Measurements from ENCODE around the gene DCDC2B.

Gene DCDC2B

DNA sequence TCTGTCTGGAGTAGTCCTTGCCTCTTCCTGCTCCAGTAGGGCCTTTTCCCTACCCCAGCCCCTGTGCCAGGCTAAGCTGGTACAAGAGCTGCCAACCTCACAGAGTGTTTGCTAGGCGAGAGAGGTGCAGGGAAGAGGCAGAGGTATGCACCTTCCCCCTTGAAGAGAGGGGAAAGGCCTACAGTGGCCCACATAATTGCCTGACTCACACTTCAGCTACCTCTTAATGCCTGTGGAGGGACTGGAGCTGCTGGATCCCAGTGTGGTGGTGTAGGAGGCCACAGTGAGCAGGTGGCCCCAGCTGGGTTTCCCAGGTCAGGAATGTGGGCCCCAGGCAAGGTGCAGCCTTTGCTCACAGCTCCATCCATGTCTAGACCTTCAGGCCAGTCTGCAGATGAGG lies 11.8 kb upstream of the DCDC2B start:
- DNase-seq = no peak

DNA sequence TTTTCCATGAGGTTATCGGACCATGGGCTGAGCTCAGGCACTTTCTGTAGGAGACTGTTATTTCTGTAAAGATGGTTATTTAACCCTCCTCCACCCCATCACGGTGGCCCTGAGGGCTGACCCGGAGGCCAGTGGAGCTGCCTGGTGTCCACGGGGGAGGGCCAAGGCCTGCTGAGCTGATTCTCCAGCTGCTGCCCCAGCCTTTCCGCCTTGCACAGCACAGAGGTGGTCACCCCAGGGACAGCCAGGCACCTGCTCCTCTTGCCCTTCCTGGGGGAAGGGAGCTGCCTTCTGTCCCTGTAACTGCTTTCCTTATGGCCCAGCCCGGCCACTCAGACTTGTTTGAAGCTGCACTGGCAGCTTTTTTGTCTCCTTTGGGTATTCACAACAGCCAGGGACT lies 11.1 kb upstream of the DCDC2B start:
- DNase-seq = no peak

DNA sequence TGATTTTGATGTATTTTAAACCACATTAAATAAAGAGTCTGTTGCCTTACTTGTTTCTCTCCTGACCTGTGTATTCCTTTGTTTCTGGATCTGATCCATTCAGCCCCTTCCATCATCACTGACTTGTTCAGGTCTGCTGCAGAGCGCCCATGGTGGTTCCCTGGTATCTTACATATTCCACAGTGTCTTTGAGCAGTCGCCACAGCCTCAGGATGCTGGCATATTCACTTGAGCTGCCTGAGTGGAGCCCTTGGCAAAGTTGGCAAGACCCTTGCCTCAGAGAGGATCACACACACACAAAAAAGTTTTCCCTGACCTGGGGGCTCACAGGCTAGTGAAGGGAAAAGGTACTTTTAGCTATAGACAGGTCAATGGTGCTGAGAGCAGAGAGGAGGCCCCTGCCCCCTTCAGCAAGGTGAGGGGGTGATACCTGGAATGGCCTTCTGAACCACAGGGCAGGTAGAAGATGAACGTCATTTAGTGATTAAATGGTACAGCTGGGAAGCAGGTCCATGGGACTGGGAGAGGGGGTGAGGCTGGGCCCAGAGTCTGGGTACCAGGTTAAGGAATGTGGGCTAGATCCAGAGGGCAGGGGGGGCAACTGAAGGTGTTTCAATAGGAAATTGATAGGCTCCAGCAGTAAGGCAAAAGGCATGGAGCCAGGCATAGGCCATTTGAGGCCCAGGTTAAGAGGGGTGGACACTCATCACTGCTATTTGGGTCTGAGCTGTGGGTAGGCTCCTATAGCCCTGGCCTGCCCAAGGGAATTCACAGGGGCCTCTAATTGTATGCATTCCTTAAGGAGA lies 10.4 kb upstream of the DCDC2B start:
- no peak for DNase-seq

DNA sequence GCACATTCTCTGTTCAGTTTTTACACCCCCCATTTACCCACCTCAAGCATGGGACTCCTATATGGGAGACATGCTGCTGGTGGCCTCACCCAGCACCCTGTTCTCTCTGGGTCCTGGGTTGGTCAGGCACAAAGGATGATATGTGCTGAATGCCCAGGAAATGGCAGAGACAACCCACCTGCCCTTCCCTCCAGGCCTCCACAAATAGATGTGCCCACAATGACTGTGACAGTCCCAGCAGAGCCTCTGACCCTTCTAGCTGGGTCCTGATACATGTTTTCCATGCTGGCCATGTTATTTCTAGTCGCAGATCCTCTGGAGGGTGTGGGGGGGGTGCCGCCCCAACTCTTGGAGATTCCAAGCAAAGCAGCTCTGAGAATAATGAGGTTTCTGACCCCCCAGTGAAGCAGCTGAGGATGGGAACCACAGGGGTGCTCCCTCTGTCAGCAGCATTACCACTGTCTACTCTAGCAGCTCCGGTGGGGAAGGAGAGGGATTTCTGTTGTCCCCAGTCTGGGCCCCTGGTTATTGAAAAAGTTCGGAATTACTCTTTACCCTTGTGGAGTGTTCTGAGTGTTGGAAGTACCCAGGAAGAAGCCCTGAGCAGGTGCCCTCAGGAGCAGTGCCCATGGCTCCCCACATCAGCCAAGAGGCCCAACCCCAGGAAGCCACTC lies 9.7 kb upstream of the DCDC2B start:
- DNase-seq = no peak

DNA sequence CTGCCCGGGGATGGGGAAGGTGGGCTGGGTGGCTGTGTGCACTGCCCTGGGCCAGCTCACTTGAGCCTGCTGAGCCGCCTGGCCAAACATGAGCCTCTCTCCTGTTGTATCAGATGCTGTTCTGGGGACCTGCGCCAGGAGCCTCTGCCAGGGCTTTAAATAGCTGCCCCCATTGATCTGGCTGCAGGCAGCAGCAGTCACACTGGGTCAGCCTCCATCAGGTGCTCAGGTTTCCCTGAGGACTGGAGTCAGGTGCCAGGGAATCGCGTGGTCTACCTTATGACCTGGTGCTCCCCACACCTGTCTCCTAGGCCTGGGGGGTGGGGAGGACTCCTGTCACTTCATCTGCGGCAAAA lies 9.2 kb upstream of the DCDC2B start:
- DNase-seq = no peak

DNA sequence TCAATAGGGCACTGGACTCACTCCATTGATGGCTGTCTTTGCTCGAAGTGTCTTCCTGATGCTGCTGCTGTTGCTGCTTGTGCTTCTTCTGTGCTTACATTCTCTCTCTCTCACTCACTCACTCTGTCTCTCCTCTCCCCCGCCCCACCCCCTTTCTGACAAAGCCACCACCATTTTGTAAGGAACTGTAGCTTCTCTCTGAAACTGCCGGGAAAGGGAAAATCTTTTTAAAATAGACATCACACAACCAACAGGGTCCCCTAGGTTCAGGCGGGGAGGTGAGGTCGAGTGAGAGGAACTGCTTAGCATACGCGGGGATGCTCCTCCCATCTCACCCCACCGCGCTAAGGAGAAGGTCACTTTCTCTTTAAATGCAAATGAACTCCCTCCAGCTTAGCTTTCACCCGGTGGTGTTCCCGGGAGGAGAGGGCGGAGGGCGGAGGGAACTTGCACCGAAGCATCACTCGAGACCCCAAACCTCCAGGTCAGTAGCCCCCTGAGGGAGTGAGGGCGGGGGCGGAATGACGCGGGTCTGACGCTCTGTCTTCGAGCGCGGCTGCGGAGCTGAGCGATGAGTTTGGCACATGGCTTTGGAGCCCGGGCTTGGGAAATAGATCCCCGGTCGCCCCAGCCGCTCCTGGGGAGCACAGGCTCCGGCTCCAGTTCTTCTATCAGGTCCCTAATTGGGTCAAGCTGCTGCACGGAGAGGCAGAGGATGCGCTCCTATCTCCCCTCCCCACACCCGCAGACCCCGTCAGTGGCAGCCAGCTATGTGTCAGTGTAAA lies 8.5 kb upstream of the DCDC2B start, which contains the start of gene CCDC28B:
CCDC28B (plus strand) TSS at position 370 of the 785 bp plus-strand sequence. CDS start 1,341 bp downstream, outside the sequence.
- peak in 1 of 2 donors; percentile 27 for DNase-seq

DNA sequence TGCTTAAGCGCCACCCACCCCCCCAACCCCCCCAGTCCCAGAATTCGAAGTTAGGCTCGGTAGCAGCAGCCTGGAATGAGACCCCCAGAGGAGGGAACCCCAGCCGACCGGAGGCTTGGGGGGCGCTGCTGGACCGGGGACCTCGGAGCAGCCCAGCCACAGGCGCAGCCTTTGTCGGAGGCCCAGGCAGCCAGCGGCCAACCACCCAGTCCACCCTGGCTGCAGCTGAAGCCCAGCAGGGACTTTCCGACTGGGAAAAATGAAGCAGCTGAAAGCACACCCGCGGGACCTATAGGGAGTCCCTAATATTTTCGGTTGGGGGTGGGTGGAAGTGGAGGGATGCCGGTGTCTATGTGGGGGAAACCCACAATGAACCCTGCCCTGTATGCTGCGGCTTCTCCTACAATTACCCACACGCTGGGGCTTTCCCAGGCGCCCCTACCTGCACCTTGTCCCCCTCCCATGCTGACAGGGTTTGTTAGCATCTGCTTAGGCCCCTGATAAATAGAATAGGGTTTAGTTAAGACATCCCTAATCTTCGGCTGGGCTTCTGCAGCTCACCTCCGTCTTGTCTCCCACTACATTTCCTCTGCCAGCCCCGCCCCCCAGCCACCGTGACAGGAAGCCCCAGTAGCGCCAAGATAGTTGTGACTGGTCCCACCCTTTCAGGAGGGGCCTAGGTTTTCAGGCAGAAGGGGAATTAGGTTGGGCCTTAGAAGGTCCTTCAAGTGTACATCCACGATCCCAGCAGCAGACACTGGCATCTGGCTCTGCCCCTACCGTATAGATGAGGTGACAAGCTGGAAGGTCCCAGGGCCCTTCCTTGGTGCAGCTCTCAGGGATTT lies 7.7 kb upstream of the DCDC2B start:
- DNase-seq = peak; percentile 51 to 83

DNA sequence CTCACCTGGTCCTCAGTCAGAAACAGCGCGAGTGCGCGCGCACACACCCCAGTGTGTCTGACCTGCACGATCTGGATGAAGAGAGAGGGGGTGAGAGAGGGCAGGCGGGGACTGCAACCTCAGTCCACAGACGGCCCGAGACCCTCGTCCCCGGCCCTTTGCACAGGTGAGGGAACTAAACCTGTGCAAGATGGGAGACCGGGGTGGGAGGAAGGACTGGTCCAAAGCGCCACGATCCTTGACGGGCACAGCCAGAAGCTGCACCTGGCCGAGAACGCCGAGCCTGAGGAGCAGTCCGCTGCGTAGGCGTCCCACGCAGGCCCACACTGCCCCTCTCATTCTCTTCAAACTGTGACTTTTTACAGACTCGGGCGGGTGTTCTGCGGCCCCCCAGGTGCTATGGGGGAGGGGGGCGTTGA lies 3.9 kb upstream of the DCDC2B start:
- no peak for DNase-seq

DNA sequence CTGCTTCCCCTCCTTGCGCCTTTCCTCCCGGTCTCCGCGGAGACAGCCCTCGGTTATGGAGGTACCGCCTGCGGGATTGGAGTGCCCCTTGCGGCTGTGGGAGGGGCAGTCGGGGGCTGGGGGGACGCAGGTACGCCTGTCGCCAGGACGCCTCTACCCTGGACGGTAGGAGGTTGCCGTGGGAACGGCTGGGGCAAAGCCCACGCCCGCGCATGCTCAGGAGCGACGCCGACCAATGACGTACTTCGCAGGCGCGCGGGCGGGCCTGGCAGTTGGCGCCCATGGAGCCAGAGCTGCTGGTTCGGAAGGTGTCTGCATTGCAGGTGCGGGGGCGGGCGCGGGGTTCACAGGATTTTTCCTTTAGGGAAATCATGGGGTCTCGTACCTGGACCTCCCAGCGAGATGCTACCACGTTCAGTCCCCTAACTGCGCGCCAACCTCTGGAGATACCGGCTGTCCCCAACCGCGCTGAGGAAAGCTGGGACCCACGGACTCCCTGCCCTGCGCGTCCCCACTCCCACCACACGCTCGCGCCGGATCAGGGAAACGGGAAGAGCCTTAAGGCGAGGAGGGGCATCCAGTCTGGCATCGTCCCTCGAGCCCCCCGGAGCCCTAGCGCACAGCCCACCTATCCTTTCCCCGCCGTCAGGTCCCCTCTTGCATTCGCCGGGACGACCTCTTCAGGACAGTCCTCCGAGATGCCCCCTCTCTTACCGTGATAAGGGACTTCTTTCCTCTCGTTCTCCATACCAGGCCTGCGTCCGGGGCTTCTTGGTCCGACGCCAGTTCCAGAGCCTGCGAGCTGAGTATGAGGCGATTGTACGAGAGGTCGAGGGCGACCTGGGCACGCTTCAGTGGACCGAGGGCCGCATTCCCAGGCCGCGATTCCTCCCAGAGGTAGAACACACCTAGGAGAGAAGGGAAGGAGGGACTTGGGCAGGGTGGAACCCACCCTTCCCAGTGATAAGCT lies 3.2 kb upstream of the DCDC2B start, which contains the start of gene IQCC:
IQCC (plus strand) TSS at position 271 of the 970 bp plus-strand sequence; CDS start at position 282, 11 bp downstream.
- peak; percentile 68 to 82 for DNase-seq

DNA sequence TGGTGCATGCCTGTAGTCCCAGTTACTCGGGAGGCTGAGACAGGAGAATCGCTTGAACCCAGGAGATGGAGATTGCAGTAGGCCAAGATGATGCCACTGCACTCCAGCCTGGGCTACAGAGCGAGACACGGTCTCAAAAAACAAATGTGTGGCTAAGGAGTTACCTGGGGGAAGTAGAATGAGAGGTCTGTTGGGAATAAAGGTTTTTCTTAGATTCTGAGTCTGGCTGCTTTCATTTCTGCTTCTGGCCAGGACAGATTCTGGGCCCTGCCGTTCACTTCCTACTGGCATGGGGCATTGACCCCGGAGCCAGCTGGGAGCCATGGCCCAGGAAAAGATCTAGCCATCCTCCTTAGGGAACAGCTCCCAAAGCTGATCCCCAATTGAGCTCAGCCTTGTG lies 420 bp upstream of the DCDC2B start:
- DNase-seq = no peak

DNA sequence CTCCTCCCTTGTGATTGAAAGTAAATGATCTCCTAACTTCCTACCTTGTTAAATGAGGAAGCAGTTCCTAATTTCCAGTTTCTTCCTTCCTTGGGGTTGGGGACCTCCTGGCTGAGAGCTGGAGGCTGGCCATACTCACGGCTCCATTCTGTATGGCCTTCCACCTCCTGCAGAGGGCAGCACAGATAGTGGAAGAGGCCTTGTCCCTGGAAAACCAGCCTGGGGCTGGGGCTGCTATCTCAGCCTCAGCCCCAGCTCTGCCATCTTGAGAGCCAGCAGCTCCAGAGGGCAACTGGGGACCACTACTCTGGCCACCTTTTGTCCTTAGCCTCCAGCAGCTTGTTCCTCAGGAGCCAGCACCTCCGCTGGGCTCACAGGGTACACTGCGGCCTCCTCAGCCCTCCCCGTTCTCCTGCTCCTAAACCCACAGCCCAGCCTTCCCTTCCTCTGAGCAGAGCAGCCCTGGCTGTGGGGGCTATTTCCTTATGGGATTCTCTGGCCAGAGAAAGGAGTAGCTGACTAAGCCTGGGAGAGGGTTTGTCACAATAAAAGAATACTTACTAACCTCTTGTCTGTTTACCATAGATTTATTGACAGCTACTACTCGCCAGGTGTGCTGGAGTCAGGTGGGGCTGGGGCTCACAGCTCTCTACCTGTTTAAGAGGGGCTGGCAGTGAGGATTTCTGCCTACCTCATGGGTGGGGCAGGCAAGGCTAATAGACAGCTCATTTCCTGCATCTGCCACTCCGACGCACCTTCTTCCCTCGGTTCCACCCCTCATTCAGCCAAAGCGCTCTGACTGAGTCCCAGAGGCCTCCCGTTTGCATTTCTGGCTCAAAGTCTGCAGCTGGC lies 7.0 kb downstream of the DCDC2B start:
- DNase-seq = peak; percentile 35 to 63

DNA sequence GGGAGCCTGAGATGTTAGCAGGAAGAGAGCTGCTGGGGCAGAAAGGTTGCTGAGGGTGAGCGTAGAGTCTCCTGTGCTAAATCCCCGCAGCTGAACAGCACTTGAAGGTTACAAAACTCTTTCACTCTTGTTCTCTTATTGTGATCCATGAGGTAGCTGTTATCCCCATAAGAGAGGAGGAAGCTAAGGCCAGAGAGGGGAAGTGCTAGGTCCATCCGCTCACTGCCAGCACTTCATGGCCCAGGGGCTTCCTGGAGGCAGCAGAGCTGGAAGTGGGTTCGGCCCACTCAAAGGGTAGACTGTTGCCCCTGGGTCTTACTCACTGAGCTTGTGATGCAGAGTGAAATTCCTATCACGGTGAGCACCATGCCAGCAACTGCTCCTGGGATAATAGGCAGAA lies 7.7 kb downstream of the DCDC2B start:
- peak; percentile 27 to 46 for DNase-seq

DNA sequence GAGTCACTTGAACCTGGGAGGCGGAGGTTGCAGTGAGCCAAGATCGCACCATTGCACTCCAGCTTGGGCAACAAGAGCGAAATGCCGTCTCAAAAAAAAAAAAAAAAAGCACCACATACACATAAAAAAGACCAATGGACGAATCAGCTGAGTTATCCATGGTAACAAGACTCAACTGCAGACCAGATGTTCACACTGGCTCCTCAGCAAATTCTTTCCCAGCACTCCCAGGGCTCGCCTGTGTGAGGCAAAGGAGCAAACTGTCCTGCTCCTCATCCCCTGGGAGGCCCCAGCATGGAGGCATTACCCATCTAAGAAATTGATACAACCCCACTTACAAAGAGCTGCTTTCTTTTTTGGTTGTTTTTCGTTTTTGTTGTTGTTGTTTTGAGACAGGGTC lies 10.1 kb downstream of the DCDC2B start:
- no peak for DNase-seq

DNA sequence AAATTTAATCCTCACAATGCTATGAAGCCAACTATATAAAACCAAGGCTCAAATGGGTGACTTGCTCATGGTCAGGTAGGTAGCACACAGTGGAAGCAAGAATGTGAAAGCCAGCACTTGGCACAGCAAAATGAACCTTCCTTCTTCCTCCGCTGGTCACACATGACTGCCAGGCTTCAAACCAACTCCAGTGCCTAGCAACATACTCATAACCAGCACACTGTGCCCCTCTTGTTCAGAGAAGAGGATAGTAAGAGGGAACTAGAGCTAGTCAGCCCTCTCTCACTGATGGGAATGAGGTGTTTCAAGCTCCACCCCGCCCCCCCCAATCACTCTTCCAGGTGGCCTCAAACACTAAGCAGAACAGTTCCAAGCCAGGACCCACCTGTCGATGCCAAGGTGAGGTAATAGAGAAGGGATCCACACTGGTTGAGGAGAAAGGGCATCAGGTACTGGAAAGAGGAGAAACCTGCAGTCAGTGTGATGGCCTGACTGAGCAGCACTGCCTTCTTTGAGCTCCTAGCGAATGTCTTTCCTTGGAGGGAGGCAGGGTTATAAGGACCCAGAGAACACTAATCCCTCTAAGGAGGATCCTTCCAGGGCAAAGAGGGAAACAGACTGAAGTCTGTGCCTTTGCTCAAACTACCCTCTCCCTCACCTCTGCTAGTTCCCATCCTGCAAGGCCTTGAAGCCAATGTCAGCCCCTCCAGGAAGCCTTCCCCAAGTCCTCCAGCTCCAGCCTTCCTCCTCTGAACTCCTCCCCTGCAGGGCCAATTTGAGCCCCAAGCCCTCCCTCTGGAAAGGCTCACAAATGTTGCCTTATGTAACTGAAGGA lies 12.1 kb downstream of the DCDC2B start:
- no peak for DNase-seq

DNA sequence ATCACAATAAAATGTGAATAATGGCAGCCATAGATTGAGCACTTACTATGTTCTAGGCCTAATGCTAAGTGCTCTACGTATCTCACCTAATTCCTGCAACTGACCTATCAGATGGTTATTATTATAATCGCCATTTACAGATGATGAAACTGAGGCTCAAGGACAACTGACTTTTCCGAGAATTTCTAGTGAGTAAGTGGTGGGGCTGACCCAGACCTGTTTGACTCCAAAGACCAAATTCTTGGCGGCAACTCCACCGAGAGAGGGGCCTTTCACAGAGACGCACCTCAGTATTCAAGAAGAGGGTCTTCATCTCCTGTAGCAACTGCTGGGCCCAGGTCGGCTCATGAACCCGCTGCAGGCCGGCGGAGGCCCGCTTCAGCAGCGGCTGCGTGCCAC lies 12.7 kb downstream of the DCDC2B start:
- no peak for DNase-seq

DNA sequence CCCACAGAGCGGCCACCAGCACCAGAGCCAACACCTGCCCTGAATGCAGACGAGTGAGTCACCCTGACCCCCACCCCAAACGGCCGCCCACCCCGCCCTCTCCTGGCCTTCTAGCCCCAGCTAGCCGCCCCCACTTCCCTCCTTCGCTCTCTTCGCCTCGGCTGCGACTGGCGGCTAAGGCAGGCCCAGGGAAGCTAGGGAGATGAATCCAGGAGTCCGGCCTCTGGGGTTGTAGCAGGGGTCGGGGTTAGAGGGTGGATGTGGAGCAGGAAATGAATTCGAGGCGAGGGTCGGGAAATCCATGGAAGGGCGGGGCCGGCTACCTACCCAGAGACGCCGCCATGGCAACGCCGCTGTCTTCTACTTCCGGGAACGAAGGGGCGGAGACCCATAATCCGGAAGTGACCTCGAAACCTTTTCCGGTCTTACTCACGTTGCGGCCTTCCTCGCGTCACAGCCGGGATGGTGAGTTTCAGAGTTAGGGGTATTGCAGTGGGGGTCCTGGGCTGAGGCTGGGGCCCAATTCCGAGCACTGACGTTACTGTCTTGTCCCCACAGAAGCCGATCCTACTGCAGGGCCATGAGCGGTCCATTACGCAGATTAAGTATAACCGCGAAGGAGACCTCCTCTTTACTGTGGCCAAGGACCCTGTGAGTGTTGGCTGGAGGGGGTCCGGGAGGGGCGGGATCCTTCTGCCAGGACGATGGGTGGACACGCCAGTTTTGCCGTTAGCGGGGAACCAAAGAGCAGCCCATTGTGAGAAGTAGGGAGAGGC lies 13.3 kb downstream of the DCDC2B start, which contains the start of the genes EIF3I and TMEM234:
EIF3I (plus strand) TSS at position 428 of the 776 bp plus-strand sequence; CDS start at position 463, 35 bp downstream.
TMEM234 (minus strand) TSS at position 374 of the 776 bp plus-strand sequence; CDS start at position 343, 31 bp downstream.
- peak; percentile 90 to 95 for DNase-seq

DNA sequence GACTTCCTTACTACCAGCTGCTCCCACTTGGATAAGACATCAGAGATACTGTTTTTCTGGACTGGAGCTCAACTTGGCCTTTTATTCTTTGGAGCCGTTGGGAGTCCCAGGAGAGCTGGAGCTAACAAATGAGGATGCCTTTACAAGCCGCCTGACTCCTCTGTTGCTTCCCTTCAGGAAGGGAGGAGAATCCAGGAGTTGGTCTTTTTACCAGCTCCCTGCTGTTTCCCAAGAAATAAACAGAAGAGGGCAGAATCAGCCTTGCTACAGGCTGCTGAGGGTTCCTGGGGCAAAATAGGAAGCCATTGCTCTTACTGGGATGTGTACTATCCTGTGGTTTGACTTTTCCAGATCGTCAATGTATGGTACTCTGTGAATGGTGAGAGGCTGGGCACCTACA lies 14.8 kb downstream of the DCDC2B start:
- no peak for DNase-seq

DNA sequence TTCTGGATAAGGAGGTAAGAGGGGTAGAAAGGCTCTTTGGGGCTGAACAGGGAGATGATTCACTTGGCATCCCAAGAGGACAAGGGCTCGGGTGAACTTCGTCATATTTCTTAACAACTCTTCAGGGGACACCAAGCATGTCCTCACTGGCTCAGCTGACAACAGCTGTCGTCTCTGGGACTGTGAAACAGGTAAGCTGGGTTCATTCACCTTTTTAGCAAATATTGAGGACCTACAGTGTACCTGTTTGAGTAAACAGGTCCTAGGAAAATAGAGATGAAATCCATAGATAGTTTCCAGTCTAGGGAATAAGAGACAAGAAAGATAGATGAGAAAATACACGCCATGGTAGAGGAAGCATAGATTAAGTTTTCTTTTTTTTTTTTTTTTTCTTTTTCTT lies 15.4 kb downstream of the DCDC2B start:
- DNase-seq = no peak
